Ishikawa (cell line): ENCODE results near the gene SNX32.

Experiments
- CEBPB ChIP-seq: IDR thresholded peaks from 2 replicates; pipeline ENCODE4 v1.6.1; 2012
- CREB1 ChIP-seq: IDR thresholded peaks from 2 replicates; pipeline ENCODE4 v1.6.1; 2012; ENCODE audit warnings: low read depth
- EGR1 ChIP-seq: IDR thresholded peaks from 2 replicates; pipeline ENCODE4 v1.6.1; 2012
- EP300 ChIP-seq: IDR thresholded peaks from 2 replicates; pipeline ENCODE4 v1.6.1; 2012; ENCODE audit warnings: borderline replicate concordance
- FOXM1 ChIP-seq: IDR thresholded peaks from 2 replicates; pipeline ENCODE4 v1.6.1; 2012; ENCODE audit warnings: low read depth, borderline replicate concordance
- NFIC ChIP-seq: IDR thresholded peaks from 2 replicates; pipeline ENCODE4 v1.6.1; 2012
- RAD21 ChIP-seq: IDR thresholded peaks from 2 replicates; pipeline ENCODE4 v1.6.1; 2012; ENCODE audit warnings: low read depth
- REST ChIP-seq: IDR thresholded peaks from 2 replicates; pipeline ENCODE4 v1.6.1; 2012; ENCODE audit warnings: low read depth, mild to moderate bottlenecking
- TAF1 ChIP-seq: IDR thresholded peaks from 2 replicates; pipeline ENCODE4 v1.6.1; 2012; ENCODE audit warnings: low read depth, mild to moderate bottlenecking
- TCF12 ChIP-seq: IDR thresholded peaks from 2 replicates; pipeline ENCODE4 v1.6.1; 2012; ENCODE audit warnings: low read depth
- TEAD4 ChIP-seq: IDR thresholded peaks from 2 replicates; pipeline ENCODE4 v1.6.1; 2012
- YY1 ChIP-seq: IDR thresholded peaks from 2 replicates; pipeline ENCODE4 v1.6.1; 2012; ENCODE audit warnings: low read depth
- ZBTB7A ChIP-seq: IDR thresholded peaks from 2 replicates; pipeline ENCODE4 v1.6.1; 2012; ENCODE audit warnings: low read depth
- TF ChIP-seq, protein P1 (sequence below): IDR thresholded peaks from 2 replicates; pipeline ENCODE4 v1.6.1; 2012
- TF ChIP-seq, protein P2 (sequence below): IDR thresholded peaks from 2 replicates; pipeline ENCODE4 v1.6.1; 2012

The SNX32 gene

DNA sequence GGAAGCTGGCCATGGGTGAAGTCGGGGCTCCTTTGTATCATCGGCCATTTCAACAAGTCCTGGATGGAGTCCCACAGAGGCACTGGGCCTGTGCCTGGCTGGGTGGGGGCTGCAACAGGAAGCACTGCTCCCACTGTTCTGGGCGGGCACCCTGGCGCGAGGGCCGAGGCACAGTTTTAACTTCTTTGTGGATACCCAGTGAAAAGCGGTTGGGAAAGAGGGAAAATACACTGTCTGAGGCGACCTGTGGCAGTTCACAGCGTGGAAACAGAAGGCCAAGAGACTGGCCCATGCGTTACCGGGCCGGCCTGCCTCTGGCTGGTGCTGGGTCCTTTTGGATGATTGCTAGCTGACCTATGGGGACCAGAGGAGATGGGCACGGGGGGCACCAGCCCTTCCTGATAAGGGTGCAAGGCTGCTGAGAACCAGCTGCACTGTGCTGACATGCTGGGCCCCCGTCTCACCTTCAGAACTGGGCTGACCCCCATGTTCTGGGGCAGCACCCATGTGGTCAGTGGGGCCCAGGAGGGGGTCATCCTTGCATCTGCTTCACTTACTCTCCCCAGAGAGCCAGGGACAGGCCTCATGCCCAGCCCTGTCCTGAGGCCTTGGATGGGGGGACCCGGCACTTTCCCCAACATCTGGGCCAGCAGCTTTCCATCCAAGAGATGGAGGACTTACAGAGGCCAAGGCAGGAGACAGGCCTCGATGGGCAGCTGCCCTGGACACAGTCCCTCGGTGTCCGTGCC lies 42.7 kb upstream of the SNX32 start:
- TF ChIP-seq CEBPB (no peak), ZBTB7A (no peak), YY1 (no peak), TCF12 (no peak), RAD21 (no peak), EP300 (no peak), EGR1 (no peak), FOXM1 (no peak), REST (no peak), CREB1 (no peak), NFIC (no peak), TAF1 (no peak), TEAD4 (no peak)
- TF ChIP-seq, protein P1, sequence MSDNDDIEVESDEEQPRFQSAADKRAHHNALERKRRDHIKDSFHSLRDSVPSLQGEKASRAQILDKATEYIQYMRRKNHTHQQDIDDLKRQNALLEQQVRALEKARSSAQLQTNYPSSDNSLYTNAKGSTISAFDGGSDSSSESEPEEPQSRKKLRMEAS = no peak
- TF ChIP-seq, protein P2, sequence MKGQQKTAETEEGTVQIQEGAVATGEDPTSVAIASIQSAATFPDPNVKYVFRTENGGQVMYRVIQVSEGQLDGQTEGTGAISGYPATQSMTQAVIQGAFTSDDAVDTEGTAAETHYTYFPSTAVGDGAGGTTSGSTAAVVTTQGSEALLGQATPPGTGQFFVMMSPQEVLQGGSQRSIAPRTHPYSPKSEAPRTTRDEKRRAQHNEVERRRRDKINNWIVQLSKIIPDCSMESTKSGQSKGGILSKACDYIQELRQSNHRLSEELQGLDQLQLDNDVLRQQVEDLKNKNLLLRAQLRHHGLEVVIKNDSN = no peak

GRCh38 chr11:65791719-65792213 lies 42.0 kb upstream of the SNX32 start:
- TF ChIP-seq, protein P2 = no peak
- TF ChIP-seq TCF12 = peak; percentile 23; the same call in 1 of the 2 replicates
- no peak for TF ChIP-seq FOXM1
- no peak for TF ChIP-seq NFIC

DNA sequence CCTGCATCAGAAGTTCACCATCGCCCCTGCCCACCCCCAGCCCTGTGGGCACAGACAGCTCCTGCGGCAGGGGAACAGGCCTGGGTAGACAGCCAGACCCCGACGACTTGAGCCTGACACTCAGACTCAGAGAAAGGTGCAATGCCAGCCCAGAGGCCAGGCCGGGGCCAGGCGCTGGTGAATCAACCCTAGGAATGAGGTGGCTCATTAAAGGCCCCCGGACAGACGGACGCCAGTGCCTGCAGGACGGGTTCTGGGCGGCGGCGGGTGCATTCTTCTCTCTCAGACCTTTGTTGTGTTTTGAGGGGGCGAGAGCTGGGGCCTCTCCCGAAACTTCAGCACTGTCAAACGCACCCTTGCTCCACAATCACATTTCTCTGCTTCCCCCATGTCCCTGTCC lies 41.3 kb upstream of the SNX32 start:
- TF ChIP-seq TCF12 = no peak
- no peak for TF ChIP-seq EP300
- TF ChIP-seq EGR1 = no peak
- TF ChIP-seq REST = no peak

- peak; percentile 83 for TF ChIP-seq NFIC
- peak; percentile 91 for TF ChIP-seq CEBPB
- no peak; the same call in 1 of the 2 replicates for TF ChIP-seq EGR1
- no peak for TF ChIP-seq CREB1
- peak; percentile 94 for TF ChIP-seq TCF12
- TF ChIP-seq TEAD4 = peak; percentile 32
- no peak for TF ChIP-seq FOXM1
- peak; percentile 49; the same call in 1 of the 2 replicates for TF ChIP-seq EP300
These were observed 40.6 kb upstream of the SNX32 start for GRCh38 chr11:65793144-65793581.

GRCh38 chr11:65793625-65794400 lies 40.0 kb upstream of the SNX32 start:
- TF ChIP-seq REST = no peak
- no peak for TF ChIP-seq CREB1
- TF ChIP-seq TCF12 = 0 out of 2 replicates have a peak, but pooled peaks have one; percentile 43
- TF ChIP-seq NFIC = peak; percentile 38; the same call in 1 of the 2 replicates
- peak; percentile 48; the same call in 1 of the 2 replicates for TF ChIP-seq TEAD4
- TF ChIP-seq ZBTB7A = 0 out of 2 replicates have a peak, but pooled peaks have one; percentile 22
- TF ChIP-seq EP300 = 0 out of 2 replicates have a peak, but pooled peaks have one; percentile 7
- TF ChIP-seq, protein P2 = no peak
